ACHN (cell line): ENCODE measurements around the gene PERM1.

Source experiments
- DNase-seq: peaks from one replicate; pipeline ENCODE4 v3.0.0-alpha.2; 2015
- in situ Hi-C: cut with HindIII; loops from 2 replicates; pipeline ENCODE4 v1.10.0; 2017; ENCODE audit warnings: low sequenced_read_pairs, low pct_ligation_motif_present, low pct_unique_long_range_greater_than_20kb

Gene PERM1

DNA sequence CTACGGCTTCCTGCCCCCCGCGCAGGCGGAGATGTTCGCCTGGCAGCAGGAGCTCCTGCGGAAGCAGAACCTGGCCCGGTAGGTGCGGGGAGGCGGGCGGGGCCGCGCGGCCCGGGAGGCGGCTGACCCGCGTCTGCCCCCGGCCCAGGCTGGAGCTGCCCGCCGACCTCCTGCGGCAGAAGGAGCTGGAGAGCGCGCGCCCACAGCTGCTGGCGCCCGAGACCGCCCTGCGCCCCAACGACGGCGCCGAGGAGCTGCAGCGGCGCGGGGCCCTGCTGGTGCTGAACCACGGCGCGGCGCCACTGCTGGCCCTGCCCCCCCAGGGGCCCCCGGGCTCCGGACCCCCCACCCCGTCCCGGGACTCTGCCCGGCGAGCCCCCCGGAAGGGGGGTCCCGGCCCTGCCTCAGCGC lies 39.5 kb downstream of the PERM1 start:
- DNase-seq: no peak
- in situ Hi-C loops: no loop called here

GRCh38 chr1:941588-942383 lies 40.1 kb downstream of the PERM1 start:
- DNase-seq: peak; percentile 44

DNA sequence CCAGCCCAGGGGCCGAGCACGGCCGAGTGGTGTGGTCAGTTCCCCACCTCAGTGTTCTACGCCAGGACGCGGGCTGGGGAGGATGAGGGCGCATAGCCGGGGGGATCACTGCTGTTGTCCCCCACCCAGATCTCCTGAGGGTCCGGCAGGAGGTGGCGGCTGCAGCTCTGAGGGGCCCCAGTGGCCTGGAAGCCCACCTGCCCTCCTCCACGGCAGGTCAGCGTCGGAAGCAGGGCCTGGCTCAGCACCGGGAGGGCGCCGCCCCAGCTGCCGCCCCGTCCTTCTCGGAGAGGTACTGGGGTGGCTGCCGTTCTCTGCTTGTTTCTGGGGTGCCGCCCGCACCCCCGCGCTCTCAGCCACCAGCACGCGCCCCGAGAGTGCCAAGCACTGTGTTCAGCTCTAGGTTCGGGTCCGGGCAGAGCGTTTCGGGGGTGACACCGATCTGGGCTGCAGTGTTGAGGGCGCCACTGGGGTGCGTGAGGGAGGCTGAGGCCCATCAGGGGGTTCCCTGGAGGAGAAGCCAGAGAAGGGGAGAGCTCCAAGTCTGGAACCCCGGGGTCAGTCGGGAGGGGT lies 40.8 kb downstream of the PERM1 start:
- in situ Hi-C loops: no loop called here
- no peak for DNase-seq

More at GRCh38 chr1:941588-942383, 40.1 kb downstream of the PERM1 start:
- in situ Hi-C loops: no loop called here

DNA sequence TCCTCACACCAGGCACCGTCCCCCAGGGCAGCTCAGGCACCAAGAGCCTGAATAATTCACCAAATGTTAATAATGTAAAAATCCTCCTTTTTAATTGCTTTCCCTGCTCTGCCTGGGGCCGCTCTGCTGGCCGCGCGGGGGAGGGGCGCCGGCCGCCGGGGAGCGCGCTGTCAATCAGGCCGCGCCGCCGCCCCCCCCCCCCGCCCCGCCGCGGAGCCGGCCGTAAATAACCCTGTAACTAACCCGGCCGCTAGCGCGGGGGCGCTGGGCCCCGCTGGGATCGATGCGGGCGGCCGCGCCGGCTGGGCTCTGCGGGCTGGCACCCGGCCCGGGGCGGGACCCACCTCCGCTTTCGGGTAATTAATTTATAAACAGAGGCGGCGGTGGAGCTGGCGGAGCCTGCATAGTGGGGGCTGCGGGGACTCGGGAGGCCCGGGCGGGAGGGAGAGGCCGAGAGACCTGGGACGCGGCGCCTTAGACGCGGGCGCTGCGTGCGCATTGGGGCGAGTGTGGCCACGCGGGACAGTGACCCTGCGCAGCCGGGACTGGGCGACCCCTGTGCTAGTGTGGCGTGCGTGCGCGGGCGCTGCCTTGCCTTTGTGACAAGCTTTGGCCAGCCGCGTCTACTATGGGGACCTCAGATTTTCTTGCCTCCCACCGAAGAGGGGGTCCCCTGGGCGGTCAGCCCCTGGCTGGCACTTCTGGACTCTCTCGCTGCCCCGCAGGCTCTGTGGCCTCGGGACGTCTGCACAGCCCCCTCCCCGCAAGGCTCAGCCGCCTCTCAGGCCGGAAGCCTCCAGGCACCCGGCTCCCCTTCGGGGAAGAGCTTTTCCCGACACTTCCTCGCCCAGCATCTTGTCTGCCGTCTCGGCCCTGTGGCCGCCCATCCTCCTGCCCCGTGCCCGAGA lies 41.5 kb downstream of the PERM1 start:
- in situ Hi-C loops: no loop called here
- peak; percentile 60 for DNase-seq

GRCh38 chr1:939511-940106 lies 42.3 kb downstream of the PERM1 start:
- no peak for DNase-seq
- in situ Hi-C loops: no loop called here

DNA sequence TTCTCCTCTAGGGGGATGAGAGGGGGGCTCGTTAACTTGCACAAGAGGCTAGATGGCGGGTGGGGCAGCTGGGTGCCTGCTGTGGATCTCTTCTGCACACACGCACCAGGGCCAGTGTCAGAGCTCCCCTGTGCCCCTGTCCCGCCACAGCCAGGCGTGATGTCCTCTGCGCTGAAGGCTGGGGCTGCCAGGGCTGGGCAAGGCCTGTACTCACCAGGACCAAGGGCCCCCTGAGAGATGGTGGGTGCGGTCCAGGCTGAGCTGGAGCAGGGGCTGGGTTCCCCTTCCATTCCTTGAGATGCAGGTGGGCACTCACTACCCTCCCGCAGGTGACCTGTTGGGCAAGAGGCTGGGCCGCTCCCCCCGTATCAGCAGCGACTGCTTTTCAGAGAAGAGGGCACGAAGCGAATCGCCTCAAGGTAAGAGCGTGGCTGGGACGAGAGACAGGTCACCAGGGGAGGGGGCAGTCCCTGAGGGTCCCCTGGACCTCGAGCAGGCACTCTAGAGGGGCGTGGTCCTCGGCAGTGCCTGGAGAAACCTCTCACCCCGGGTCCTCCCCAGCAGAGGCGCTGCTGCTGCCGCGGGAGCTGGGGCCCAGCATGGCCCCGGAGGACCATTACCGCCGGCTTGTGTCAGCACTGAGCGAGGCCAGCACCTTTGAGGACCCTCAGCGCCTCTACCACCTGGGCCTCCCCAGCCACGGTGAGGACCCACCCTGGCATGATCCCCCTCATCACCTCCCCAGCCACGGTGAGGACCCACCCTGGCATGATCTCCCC lies 43.0 kb downstream of the PERM1 start:
- no peak for DNase-seq
- in situ Hi-C loops: no loop called here

- in situ Hi-C loops: no loop called here
- DNase-seq: peak; percentile 67
These were observed 43.7 kb downstream of the PERM1 start for GRCh38 chr1:938088-938683.

- DNase-seq: no peak
- in situ Hi-C loops: no loop called here
These were observed 44.4 kb downstream of the PERM1 start for GRCh38 chr1:937521-937920.

- in situ Hi-C loops: no loop called here
- DNase-seq: no peak
These were observed 45.3 kb downstream of the PERM1 start for GRCh38 chr1:936348-937264.

DNA sequence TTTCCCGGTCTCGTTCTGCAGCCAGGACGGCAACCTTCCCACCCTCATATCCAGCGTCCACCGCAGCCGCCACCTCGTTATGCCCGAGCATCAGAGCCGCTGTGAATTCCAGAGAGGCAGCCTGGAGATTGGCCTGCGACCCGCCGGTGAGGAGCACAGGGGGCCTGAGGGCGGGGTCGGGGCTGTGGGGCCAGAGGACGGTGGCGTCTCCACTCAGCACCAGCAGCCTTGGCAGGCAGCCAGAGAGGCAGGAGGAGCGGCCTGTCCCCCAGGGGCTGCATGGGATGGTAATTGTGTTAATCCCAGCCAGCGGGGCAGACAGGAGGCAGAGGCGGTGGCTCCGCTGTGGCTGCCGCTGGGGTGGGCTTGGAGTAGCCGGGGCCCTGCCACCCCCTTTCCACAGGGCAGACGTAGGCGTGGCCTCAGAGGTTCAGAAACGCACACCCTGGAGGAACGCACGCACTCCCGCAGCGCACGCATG lies 46.1 kb downstream of the PERM1 start:
- DNase-seq: no peak
- in situ Hi-C loops: no loop called here

DNA sequence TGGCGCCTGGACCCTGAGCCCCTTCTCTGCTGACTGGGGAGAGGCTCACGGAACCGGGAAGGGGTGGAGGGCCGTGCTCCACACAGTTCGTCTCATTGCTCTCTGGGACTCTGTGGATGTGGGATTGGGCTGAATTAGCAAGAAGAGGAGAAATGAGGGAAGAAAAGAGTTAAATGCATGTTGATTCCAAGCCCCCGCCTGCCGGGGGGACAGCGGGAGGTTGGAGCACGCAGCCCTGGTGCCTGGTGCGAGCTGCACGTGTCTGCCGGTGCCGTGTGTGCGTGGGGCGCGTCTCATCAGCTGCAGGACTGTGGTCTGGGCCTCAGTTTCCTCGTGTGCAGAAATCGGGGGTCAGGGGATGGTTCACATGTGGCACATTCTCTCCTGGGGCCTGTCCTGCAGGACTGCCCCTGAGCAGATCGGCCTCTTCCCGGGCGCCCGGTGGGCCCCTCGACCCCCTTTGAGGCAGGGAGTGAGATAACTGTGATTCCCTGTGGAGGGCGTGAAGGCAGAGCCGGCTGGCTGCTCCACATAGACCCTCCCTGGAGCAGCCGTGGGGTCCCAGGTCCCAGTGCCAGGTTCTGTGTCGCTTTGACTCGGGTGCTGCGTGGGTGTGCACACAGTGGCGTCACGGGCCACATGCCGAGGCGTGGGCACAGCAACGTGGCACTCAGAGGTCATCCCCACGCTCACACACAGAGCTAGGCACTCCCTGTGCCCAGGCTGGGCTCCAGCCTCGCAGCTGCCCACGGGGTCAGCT lies 46.7 kb downstream of the PERM1 start:
- no peak for DNase-seq
- in situ Hi-C loops: no loop called here

DNA sequence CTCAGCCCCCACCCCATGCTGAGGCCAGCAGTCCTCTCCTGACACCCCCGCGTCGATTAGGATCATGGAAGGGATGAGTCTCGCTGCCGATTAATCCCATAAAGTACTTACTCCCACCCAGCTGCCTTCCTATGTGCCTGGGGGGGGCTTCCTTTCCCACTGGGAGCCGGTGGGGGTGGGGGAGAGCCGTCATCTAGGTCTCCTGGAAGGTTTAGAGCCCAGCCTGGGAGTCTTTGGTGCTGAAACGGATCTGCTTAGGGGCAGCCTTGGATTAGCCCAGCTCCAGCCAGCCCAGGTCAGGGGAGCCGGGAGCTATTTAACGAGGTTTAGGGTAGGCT lies 48.3 kb downstream of the PERM1 start:
- no peak for DNase-seq
- in situ Hi-C loops: no loop called here

GRCh38 chr1:932776-933602 lies 48.9 kb downstream of the PERM1 start:
- DNase-seq: no peak
- in situ Hi-C loops: no loop called here

GRCh38 chr1:932173-932510 lies 49.8 kb downstream of the PERM1 start:
- DNase-seq: no peak
- in situ Hi-C loops: no loop called here

DNA sequence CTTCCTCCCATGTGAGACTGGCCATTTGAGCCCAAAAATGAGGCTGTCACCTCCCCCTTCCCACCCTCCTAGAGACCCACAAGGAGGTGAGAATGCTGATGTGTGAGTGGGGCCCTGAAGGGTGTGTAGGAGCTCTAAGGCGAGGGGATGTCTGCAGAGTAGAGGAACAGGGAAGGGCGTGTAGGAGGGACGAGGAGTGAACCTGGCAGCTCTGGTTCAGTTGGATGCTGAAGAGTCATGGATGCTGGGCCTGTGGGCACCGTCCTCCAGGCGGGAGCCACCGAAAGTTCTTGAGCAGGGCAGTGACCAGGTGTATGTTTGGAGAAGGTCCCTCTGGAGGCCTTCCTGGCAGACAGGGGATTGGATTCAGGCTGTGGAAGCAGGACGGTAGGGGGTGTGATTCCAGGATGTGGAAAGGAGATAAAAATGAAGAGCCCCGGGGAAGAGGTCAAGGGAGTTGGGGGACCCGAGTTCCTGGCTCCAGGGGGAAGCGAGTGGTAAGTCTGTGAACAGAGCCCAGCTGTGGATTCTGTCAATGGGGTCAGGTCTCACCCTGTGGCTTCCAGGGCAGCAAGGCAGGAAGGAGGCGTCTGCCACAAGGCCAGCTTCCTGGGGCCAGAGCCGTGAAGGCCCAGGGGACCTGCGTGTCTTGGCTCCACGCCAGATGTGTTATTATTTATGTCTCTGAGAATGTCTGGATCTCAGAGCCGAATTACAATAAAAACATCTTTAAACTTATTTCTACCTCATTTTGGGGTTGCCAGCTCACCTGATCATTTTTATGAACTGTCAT lies 50.3 kb downstream of the PERM1 start:
- no peak for DNase-seq
- in situ Hi-C loops: no loop called here
